ENCODE data around the gene DMTF1.
A peak's percentile ranks its signal among the peaks of the same experiment; 100 is the strongest.

DMTF1 gene

GRCh38 chr7:87147500-87147899 lies 4.8 kb upstream of the DMTF1 start:
- no peak overlapping the region for H3K27ac ChIP-seq (ENCODE audit: low read length)

GRCh38 chr7:87148332-87148955 lies 3.8 kb upstream of the DMTF1 start:
- H3K4me3 ChIP-seq (ENCODE audit: low read depth in 1 of 2, low read length in 2 of 2): no peak overlapping the region
- no peaks in the 10 kb centered on the region for H3K9me3 ChIP-seq (ENCODE audit: control insufficient read depth in 1 of 2, low read length in 2 of 2)
- H3K36me3 ChIP-seq (ENCODE audit: control insufficient read depth in 1 of 2, insufficient read depth in 2 of 2, low read length in 2 of 2): peaks cover 0 to 13% of the 10 kb centered on the region in 2 donors
- no peaks in the 10 kb centered on the region for H3K27me3 ChIP-seq (ENCODE audit: low read depth, low read length)
- no peak overlapping the region for H3K27ac ChIP-seq (ENCODE audit: low read length)
- H3K4me1 ChIP-seq (ENCODE audit: control insufficient read depth in 1 of 2, insufficient read depth in 2 of 2, low read length in 2 of 2): peaks cover 4 to 11% of the 10 kb centered on the region in 2 donors

More at GRCh38 chr7:87147500-87147899, 4.8 kb upstream of the DMTF1 start:
- peaks cover 4 to 11% of the 10 kb centered on the region in 2 donors for H3K4me1 ChIP-seq (ENCODE audit: control insufficient read depth in 1 of 2, insufficient read depth in 2 of 2, low read length in 2 of 2)
- no peaks in the 10 kb centered on the region for H3K9me3 ChIP-seq (ENCODE audit: control insufficient read depth in 1 of 2, low read length in 2 of 2)
- H3K4me3 ChIP-seq (ENCODE audit: low read depth in 1 of 2, low read length in 2 of 2): no peak overlapping the region
- H3K27me3 ChIP-seq (ENCODE audit: low read depth, low read length): no peaks in the 10 kb centered on the region
- H3K36me3 ChIP-seq (ENCODE audit: control insufficient read depth in 1 of 2, insufficient read depth in 2 of 2, low read length in 2 of 2): peaks cover 0 to 6% of the 10 kb centered on the region in 2 donors

GRCh38 chr7:87151002-87151728 lies 1.1 kb upstream of the DMTF1 start:
- peak overlapping the region; percentile 87 to 95 for H3K4me3 ChIP-seq (ENCODE audit: low read depth in 1 of 2, low read length in 2 of 2)
- peaks cover 0 to 13% of the 10 kb centered on the region in 2 donors for H3K36me3 ChIP-seq (ENCODE audit: control insufficient read depth in 1 of 2, insufficient read depth in 2 of 2, low read length in 2 of 2)
- peak overlapping the region; percentile 99 for H3K27ac ChIP-seq (ENCODE audit: low read length)
- H3K4me1 ChIP-seq (ENCODE audit: control insufficient read depth in 1 of 2, insufficient read depth in 2 of 2, low read length in 2 of 2): peaks cover 23 to 31% of the 10 kb centered on the region in 2 donors
- no peaks in the 10 kb centered on the region for H3K27me3 ChIP-seq (ENCODE audit: low read depth, low read length)
- H3K9me3 ChIP-seq (ENCODE audit: control insufficient read depth in 1 of 2, low read length in 2 of 2): no peaks in the 10 kb centered on the region

GRCh38 chr7:87151729-87152111 lies 533 bp upstream of the DMTF1 start:
- H3K9me3 ChIP-seq (ENCODE audit: control insufficient read depth in 1 of 2, low read length in 2 of 2): no peaks in the 10 kb centered on the region
- H3K4me1 ChIP-seq (ENCODE audit: control insufficient read depth in 1 of 2, insufficient read depth in 2 of 2, low read length in 2 of 2): peaks cover 23 to 37% of the 10 kb centered on the region in 2 donors
- no peaks in the 10 kb centered on the region for H3K27me3 ChIP-seq (ENCODE audit: low read depth, low read length)
- H3K36me3 ChIP-seq (ENCODE audit: control insufficient read depth in 1 of 2, insufficient read depth in 2 of 2, low read length in 2 of 2): peaks cover 0 to 13% of the 10 kb centered on the region in 2 donors
- H3K4me3 ChIP-seq (ENCODE audit: low read depth in 1 of 2, low read length in 2 of 2): peak overlapping the region; percentile 87 to 95
- peak overlapping the region; percentile 99 for H3K27ac ChIP-seq (ENCODE audit: low read length)

GRCh38 chr7:87152897-87153641 lies 816 bp downstream of the DMTF1 start:
- Histone ChIP-seq H3K4me3 (ENCODE audit: low read depth in 1 of 2, low read length in 2 of 2) (peak overlapping the region; percentile 87 to 95), H3K9me3 (ENCODE audit: control insufficient read depth in 1 of 2, low read length in 2 of 2) (no peaks in the 10 kb centered on the region), H3K36me3 (ENCODE audit: control insufficient read depth in 1 of 2, insufficient read depth in 2 of 2, low read length in 2 of 2) (peaks cover 0 to 13% of the 10 kb centered on the region in 2 donors), H3K27me3 (ENCODE audit: low read depth, low read length) (no peaks in the 10 kb centered on the region), H3K27ac (ENCODE audit: low read length) (peak overlapping the region; percentile 99), H3K4me1 (ENCODE audit: control insufficient read depth in 1 of 2, insufficient read depth in 2 of 2, low read length in 2 of 2) (peaks cover 23 to 40% of the 10 kb centered on the region in 2 donors)

- Histone ChIP-seq H3K27me3 (ENCODE audit: low read depth, low read length) (no peaks in the 10 kb centered on the region), H3K36me3 (ENCODE audit: control insufficient read depth in 1 of 2, insufficient read depth in 2 of 2, low read length in 2 of 2) (peaks cover 0 to 13% of the 10 kb centered on the region in 2 donors), H3K27ac (ENCODE audit: low read length) (peak overlapping the region; percentile 99), H3K4me3 (ENCODE audit: low read depth in 1 of 2, low read length in 2 of 2) (peak overlapping the region; percentile 87 to 95), H3K4me1 (ENCODE audit: control insufficient read depth in 1 of 2, insufficient read depth in 2 of 2, low read length in 2 of 2) (peaks cover 23 to 38% of the 10 kb centered on the region in 2 donors), H3K9me3 (ENCODE audit: control insufficient read depth in 1 of 2, low read length in 2 of 2) (no peaks in the 10 kb centered on the region)
Observed at GRCh38 chr7:87154166-87154565, 1.9 kb downstream of the DMTF1 start.

GRCh38 chr7:87154569-87154968 lies 2.3 kb downstream of the DMTF1 start:
- H3K27ac ChIP-seq (ENCODE audit: low read length): peak overlapping the region; percentile 99
- H3K4me1 ChIP-seq (ENCODE audit: control insufficient read depth in 1 of 2, insufficient read depth in 2 of 2, low read length in 2 of 2): peaks cover 23 to 42% of the 10 kb centered on the region in 2 donors
- H3K4me3 ChIP-seq (ENCODE audit: low read depth in 1 of 2, low read length in 2 of 2): peak overlapping the region; percentile 87 to 95

GRCh38 chr7:87155788-87156187 lies 3.5 kb downstream of the DMTF1 start:
- H3K4me3 ChIP-seq (ENCODE audit: low read depth in 1 of 2, low read length in 2 of 2): peak overlapping the region in 1 of 2 donors; percentile 11
- no peaks in the 10 kb centered on the region for H3K27me3 ChIP-seq (ENCODE audit: low read depth, low read length)
- H3K4me1 ChIP-seq (ENCODE audit: control insufficient read depth in 1 of 2, insufficient read depth in 2 of 2, low read length in 2 of 2): peaks cover 23 to 44% of the 10 kb centered on the region in 2 donors
- peak overlapping the region; percentile 27 for H3K27ac ChIP-seq (ENCODE audit: low read length)
- H3K36me3 ChIP-seq (ENCODE audit: control insufficient read depth in 1 of 2, insufficient read depth in 2 of 2, low read length in 2 of 2): peaks cover 0 to 13% of the 10 kb centered on the region in 2 donors
- no peaks in the 10 kb centered on the region for H3K9me3 ChIP-seq (ENCODE audit: control insufficient read depth in 1 of 2, low read length in 2 of 2)

More at GRCh38 chr7:87154569-87154968, 2.3 kb downstream of the DMTF1 start:
- peaks cover 0 to 13% of the 10 kb centered on the region in 2 donors for H3K36me3 ChIP-seq (ENCODE audit: control insufficient read depth in 1 of 2, insufficient read depth in 2 of 2, low read length in 2 of 2)
- no peaks in the 10 kb centered on the region for H3K27me3 ChIP-seq (ENCODE audit: low read depth, low read length)
- H3K9me3 ChIP-seq (ENCODE audit: control insufficient read depth in 1 of 2, low read length in 2 of 2): no peaks in the 10 kb centered on the region

- Histone ChIP-seq H3K9me3 (ENCODE audit: control insufficient read depth in 1 of 2, low read length in 2 of 2) (no peaks in the 10 kb centered on the region), H3K4me3 (ENCODE audit: low read depth in 1 of 2, low read length in 2 of 2) (peak overlapping the region in 1 of 2 donors; percentile 11), H3K27ac (ENCODE audit: low read length) (no peak overlapping the region), H3K4me1 (ENCODE audit: control insufficient read depth in 1 of 2, insufficient read depth in 2 of 2, low read length in 2 of 2) (peaks cover 19 to 37% of the 10 kb centered on the region in 2 donors), H3K36me3 (ENCODE audit: control insufficient read depth in 1 of 2, insufficient read depth in 2 of 2, low read length in 2 of 2) (peaks cover 0 to 10% of the 10 kb centered on the region in 2 donors), H3K27me3 (ENCODE audit: low read depth, low read length) (no peaks in the 10 kb centered on the region)
Observed at GRCh38 chr7:87156709-87157108, 4.5 kb downstream of the DMTF1 start.

GRCh38 chr7:87159538-87159937 lies 7.3 kb downstream of the DMTF1 start:
- Histone ChIP-seq H3K27ac (ENCODE audit: low read length) (no peak overlapping the region), H3K4me3 (ENCODE audit: low read depth in 1 of 2, low read length in 2 of 2) (no peak overlapping the region), H3K9me3 (ENCODE audit: control insufficient read depth in 1 of 2, low read length in 2 of 2) (no peaks in the 10 kb centered on the region), H3K4me1 (ENCODE audit: control insufficient read depth in 1 of 2, insufficient read depth in 2 of 2, low read length in 2 of 2) (peaks cover 12 to 30% of the 10 kb centered on the region in 2 donors), H3K27me3 (ENCODE audit: low read depth, low read length) (no peaks in the 10 kb centered on the region), H3K36me3 (ENCODE audit: control insufficient read depth in 1 of 2, insufficient read depth in 2 of 2, low read length in 2 of 2) (peaks cover 5 to 10% of the 10 kb centered on the region in 2 donors)

- H3K27me3 ChIP-seq (ENCODE audit: low read depth, low read length): no peaks in the 10 kb centered on the region
- no peak overlapping the region for H3K27ac ChIP-seq (ENCODE audit: low read length)
- peaks cover 0 to 3% of the 10 kb centered on the region in 2 donors for H3K4me1 ChIP-seq (ENCODE audit: control insufficient read depth in 1 of 2, insufficient read depth in 2 of 2, low read length in 2 of 2)
- H3K9me3 ChIP-seq (ENCODE audit: control insufficient read depth in 1 of 2, low read length in 2 of 2): no peaks in the 10 kb centered on the region
- no peak overlapping the region for H3K4me3 ChIP-seq (ENCODE audit: low read depth in 1 of 2, low read length in 2 of 2)
- H3K36me3 ChIP-seq (ENCODE audit: control insufficient read depth in 1 of 2, insufficient read depth in 2 of 2, low read length in 2 of 2): peaks cover 47 to 48% of the 10 kb centered on the region in 2 donors
Observed at GRCh38 chr7:87164433-87164832, 12.2 kb downstream of the DMTF1 start.

Data from muscle layer of duodenum (tissue), 2 donors.